Transverse colon (tissue), 4 donors: Measurements from ENCODE around the gene SSTR4. TPM values are rescaled to one million over a fixed set of nuclear protein-coding genes. Genes with fewer than 3 reads are reported as not detected.

Experiments
- DNase-seq: peaks from one replicate; pipeline ENCODE4 v3.0.0-alpha.2; 2019
- H3K27ac ChIP-seq, 4 donors: fragments of 200-600 bp; sonication (generic); 2 replicates each; pipeline ENCODE4 v1.5.1; 2016 to 2018; ENCODE audit warnings: inconsistent platforms in 4 of 4
- H3K27me3 ChIP-seq: fragments of 200-600 bp; sonication (generic); 2 replicates; pipeline ENCODE4 v1.5.1; 2017; ENCODE audit warnings: inconsistent platforms
- H3K36me3 ChIP-seq, 4 donors: fragments of 200-600 bp; sonication (generic); 2 replicates each; pipeline ENCODE4 v1.5.1; 2017 to 2019; ENCODE audit warnings: inconsistent platforms in 4 of 4
- H3K4me1 ChIP-seq, 4 donors: fragments of 200-600 bp; sonication (generic); 2 replicates each; pipeline ENCODE4 v1.5.1; 2017 to 2020; ENCODE audit warnings: inconsistent platforms in 4 of 4
- H3K4me3 ChIP-seq, 4 donors: fragments of 200-600 bp; sonication (generic); 1 replicate in 1 of 4; 2 replicates in 3 of 4; pipeline versions ENCODE4 v1.5.1 to v1.6.1; 2017 to 2019; ENCODE audit warnings: inconsistent platforms in 4 of 4
- H3K9me3 ChIP-seq, 2 donors: fragments of 200-600 bp; sonication (generic); 2 replicates each; pipeline ENCODE4 v1.5.1; 2017 to 2019; ENCODE audit warnings: inconsistent platforms in 2 of 2
- EP300 ChIP-seq: sonication (generic); formaldehyde crosslinking; IDR thresholded peaks from one replicate; pipeline ENCODE4 v1.6.1; 2017; ENCODE audit warnings: antibody characterized with exemption, low read depth
- POLR2A ChIP-seq: fragments of 450-650 bp; IDR thresholded peaks from one replicate; pipeline ENCODE4 v1.6.1; 2016; ENCODE audit warnings: antibody characterized with exemption, mild to moderate bottlenecking, moderate library complexity
- POLR2AphosphoS5 ChIP-seq, 3 donors: sonication (generic); formaldehyde crosslinking; IDR thresholded peaks; one replicate each; pipeline ENCODE4 v1.6.1; 2016; ENCODE audit warnings: antibody characterized with exemption in 3 of 3
- WGBS, 2 donors: methylation state at CpG; one replicate each; pipeline ENCODE4 v1.1.5; 2018; ENCODE audit warnings: low coverage in 1 of 2; 5-methylcytosine and 5-hydroxymethylcytosine counted together
- in situ Hi-C, 4 donors: fragments of 200-750 bp; cut with MboI; loops; one replicate each; pipeline versions ENCODE4 v1.15.0 to v1.15.1; 2017; ENCODE audit warnings: low sequenced_read_pairs in 3 of 4, low pct_ligation_motif_present in 1 of 4, low pct_unique_long_range_greater_than_20kb in 1 of 4
- intact Hi-C: fragments of 100-400 bp; cut with DNase I; formaldehyde crosslinking; loops from one replicate; pipeline ENCODE4 v1.15.1; 2023; ENCODE audit warnings: low total_unique reads
- total RNA-seq, 4 donors: library from RNA; depleted of rRNA; stranded (reverse); fragments of >200 nt; gene quantifications; one replicate each; pipeline ENCODE4 v1.1.0, GENCODE V29; 2016
- TF ChIP-seq, protein P1 (sequence below), 5 experiments: fragments of 200-600 bp in 3 of 5; fragments of 450-650 bp in 2 of 5; sonication (generic) in 3 of 5; IDR thresholded peaks; 1 replicate in 2 of 5; 2 replicates in 3 of 5; pipeline ENCODE4 v1.5.1; 2016 to 2017; ENCODE audit warnings: antibody characterized with exemption in 5 of 5, inconsistent platforms in 3 of 5, mild to moderate bottlenecking in 2 of 5, moderate library complexity in 1 of 5

SSTR4 gene
- total RNA-seq, 4 donors from 2014 or later, result not detected

DNA sequence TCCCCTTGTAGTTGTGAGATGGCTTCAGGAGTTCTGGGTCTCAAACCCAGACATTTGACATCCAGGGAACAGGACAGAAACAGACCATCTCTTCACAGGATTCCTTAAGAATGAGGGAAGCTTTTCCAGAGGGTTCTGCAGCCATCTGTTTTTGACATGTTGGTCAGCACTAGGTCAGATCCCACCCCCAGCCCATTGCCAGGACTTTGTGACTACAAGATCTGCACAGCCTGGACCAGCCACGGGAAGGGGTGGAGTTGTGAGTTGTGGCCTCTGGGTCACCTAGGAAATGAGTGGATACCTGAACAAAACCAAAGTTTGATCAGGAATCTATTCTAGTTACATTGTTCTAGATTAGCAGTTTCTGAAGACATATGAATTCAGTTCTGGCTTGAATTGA is 39.2 kb upstream of the SSTR4 start:
- in situ Hi-C loops, result no loop called here
- H3K4me1 ChIP-seq, result no peaks in the 10 kb centered on the region
- H3K27me3 ChIP-seq, result no peaks in the 10 kb centered on the region
- no peak for DNase-seq
- H3K27ac ChIP-seq, result no peak overlapping the region
- 74% methylated on average over 1 of the region's 1 CpG; no CpG with 5 or more reads in 1 of the 2 donors for WGBS, 2 donors
- H3K9me3 ChIP-seq, result no peaks in the 10 kb centered on the region
- intact Hi-C loops, result no loop called here
- no peak overlapping the region for H3K4me3 ChIP-seq
- H3K36me3 ChIP-seq, result no peaks in the 10 kb centered on the region
- TF ChIP-seq, protein P1, sequence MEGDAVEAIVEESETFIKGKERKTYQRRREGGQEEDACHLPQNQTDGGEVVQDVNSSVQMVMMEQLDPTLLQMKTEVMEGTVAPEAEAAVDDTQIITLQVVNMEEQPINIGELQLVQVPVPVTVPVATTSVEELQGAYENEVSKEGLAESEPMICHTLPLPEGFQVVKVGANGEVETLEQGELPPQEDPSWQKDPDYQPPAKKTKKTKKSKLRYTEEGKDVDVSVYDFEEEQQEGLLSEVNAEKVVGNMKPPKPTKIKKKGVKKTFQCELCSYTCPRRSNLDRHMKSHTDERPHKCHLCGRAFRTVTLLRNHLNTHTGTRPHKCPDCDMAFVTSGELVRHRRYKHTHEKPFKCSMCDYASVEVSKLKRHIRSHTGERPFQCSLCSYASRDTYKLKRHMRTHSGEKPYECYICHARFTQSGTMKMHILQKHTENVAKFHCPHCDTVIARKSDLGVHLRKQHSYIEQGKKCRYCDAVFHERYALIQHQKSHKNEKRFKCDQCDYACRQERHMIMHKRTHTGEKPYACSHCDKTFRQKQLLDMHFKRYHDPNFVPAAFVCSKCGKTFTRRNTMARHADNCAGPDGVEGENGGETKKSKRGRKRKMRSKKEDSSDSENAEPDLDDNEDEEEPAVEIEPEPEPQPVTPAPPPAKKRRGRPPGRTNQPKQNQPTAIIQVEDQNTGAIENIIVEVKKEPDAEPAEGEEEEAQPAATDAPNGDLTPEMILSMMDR (IDR thresholded peaks at IDR 0.05), result no peak
- TF ChIP-seq POLR2AphosphoS5 (IDR thresholded peaks at IDR 0.05) (no peak), EP300 (no peak), POLR2A (no peak)

DNA sequence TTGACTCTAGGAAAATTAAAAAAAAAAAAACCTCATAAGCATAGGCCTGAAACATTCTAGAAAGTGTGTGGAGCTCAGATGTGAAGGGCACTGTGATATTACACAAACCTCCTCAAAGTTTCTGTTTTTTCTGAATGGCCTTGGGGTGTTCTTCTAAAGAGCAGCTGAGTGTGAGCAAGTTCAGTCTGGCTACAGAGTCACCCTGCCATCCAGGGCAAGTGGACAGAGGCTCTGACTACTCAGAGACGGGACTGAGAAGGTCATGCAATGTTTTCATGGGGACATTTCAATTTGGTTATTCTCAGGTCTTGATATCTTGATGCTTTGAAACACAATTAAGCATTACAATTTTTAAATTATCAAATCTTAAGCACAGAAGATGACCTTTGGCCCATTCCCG is 36.6 kb upstream of the SSTR4 start:
- DNase-seq, result no peak
- Histone ChIP-seq H3K27me3 (no peaks in the 10 kb centered on the region), H3K4me3 (no peak overlapping the region), H3K9me3 (no peaks in the 10 kb centered on the region), H3K27ac (no peak overlapping the region), H3K36me3 (no peaks in the 10 kb centered on the region), H3K4me1 (no peaks in the 10 kb centered on the region)
- intact Hi-C loops (no loop called here), in situ Hi-C loops (no loop called here)
- TF ChIP-seq, protein P1 (IDR thresholded peaks at IDR 0.05), result no peak
- no peak for TF ChIP-seq POLR2A
- no peak for TF ChIP-seq EP300
- no peak for TF ChIP-seq POLR2AphosphoS5 (IDR thresholded peaks at IDR 0.05)
- WGBS, 2 donors, result 80 to 81% methylated on average over 2 of the region's 2 CpGs

DNA sequence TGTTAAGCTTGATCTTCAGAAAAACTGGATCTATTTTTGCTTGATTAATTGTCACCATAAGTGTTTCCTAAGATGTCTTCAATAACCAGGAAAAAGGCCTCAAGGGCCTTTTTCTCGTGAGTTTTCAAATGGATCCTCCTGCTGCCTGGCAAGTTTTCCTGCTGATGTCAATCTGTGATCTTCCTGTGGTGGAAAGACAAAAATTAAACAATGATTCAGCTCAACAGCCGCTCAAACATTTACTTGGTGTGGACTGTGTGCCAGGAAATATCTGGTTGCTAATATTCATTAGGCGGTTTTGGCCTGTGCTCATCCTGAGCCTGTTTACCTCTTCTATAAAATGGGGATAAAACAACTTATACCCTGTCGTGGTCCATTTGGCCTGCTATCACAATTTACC is 35.4 kb upstream of the SSTR4 start:
- WGBS, 2 donors, result 67% methylated on average over 4 of the region's 4 CpGs; no CpG with 5 or more reads in 1 of the 2 donors
- in situ Hi-C loops (no loop called here), intact Hi-C loops (no loop called here)
- no peaks in the 10 kb centered on the region for H3K9me3 ChIP-seq
- H3K27me3 ChIP-seq, result no peaks in the 10 kb centered on the region
- H3K27ac ChIP-seq, result no peak overlapping the region
- H3K4me1 ChIP-seq, result no peaks in the 10 kb centered on the region
- H3K4me3 ChIP-seq, result no peak overlapping the region
- TF ChIP-seq POLR2AphosphoS5 (IDR thresholded peaks at IDR 0.05), result no peak
- no peak for TF ChIP-seq EP300
- TF ChIP-seq, protein P1 (IDR thresholded peaks at IDR 0.05), result no peak
- TF ChIP-seq POLR2A, result no peak
- no peak for DNase-seq
- no peaks in the 10 kb centered on the region for H3K36me3 ChIP-seq

DNA sequence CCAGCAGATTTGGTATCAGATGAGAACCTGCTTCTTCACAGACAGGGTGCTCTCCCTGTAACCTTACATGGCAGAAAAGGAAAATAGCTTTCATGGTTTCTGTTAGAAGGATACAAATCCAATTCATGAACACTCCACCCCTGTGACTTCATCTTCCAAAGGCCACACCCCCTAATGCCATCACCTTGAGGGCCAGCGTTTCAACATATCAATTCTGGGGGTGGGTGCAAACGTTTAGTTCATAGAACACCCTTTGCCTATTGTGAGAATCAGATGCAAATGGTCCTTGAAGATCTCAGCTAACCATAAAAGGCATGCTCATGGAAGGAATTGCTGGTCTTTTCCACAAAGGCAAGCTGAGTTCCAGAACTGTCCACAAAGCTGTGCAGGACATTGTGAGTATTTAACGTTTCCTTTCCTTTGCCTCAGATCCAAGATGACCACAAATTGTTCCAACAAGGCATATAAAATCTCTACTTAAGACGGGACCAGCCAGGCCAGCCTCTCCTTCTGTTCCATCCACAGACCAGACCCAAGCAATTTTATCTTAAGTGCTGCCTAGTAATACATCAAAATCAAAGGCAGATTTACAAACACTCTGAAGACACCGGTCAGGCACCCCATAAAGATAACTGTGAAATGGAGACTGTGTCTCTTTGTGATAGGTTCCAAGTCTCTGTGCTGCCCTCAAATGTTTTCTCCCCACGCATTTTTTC is 34.7 kb upstream of the SSTR4 start:
- H3K4me1 ChIP-seq, result no peaks in the 10 kb centered on the region
- WGBS, 2 donors, result 40 to 59% methylated on average over 1 to 6 of the region's 6 CpGs
- intact Hi-C loops (no loop called here), in situ Hi-C loops (no loop called here)
- H3K27me3 ChIP-seq, result no peaks in the 10 kb centered on the region
- no peaks in the 10 kb centered on the region for H3K36me3 ChIP-seq
- no peak overlapping the region for H3K4me3 ChIP-seq
- no peaks in the 10 kb centered on the region for H3K9me3 ChIP-seq
- no peak overlapping the region for H3K27ac ChIP-seq
- no peak for DNase-seq
- TF ChIP-seq EP300 (no peak), POLR2A (no peak), POLR2AphosphoS5 (IDR thresholded peaks at IDR 0.05) (no peak)
- TF ChIP-seq, protein P1 (IDR thresholded peaks at IDR 0.05), result no peak
